Fibroblast of lung (primary cell): ENCODE data around the gene HNRNPAB.

Experiments
- CTCF ChIP-seq, 2 donors: IDR thresholded peaks in 1 of 2; conservative IDR thresholded peaks in 1 of 2; 1 replicate in 1 of 2; 2 replicates in 1 of 2; pipeline ENCODE4 v1.5.1; 2011 to 2012; ENCODE audit warnings: low read length in 2 of 2, control low read depth in 1 of 2, inconsistent platforms in 1 of 2, low read depth in 1 of 2, mild to moderate bottlenecking in 1 of 2
- EZH2 ChIP-seq: IDR thresholded peaks from 2 replicates; pipeline ENCODE4 v1.5.1; 2012; ENCODE audit warnings: low read length, control low read depth, mild to moderate bottlenecking; ENCODE audit errors: missing control alignments

- TF ChIP-seq EZH2 (no peak), CTCF (conservative IDR thresholded peaks at IDR 0.05 in 1 of 2, IDR thresholded peaks at IDR 0.05 in 1 of 2; ENCODE audit: low read depth in 1 of 2, low read length in 2 of 2) (no peak)
Measured at GRCh38 chr5:178234121-178234749, 29.9 kb downstream of the HNRNPAB start.
